GM12873 (cell line): ENCODE data around the gene PTPRK.

Source experiments
- TF ChIP-seq, protein P1 (sequence below): IDR thresholded peaks from 2 replicates; pipeline ENCODE4 v1.5.1; 2012; ENCODE audit warnings: low read depth, mild to moderate bottlenecking, moderate library complexity, low read length, control low read depth; ENCODE audit not compliant: insufficient read depth; ENCODE audit errors: missing control alignments

PTPRK gene

DNA sequence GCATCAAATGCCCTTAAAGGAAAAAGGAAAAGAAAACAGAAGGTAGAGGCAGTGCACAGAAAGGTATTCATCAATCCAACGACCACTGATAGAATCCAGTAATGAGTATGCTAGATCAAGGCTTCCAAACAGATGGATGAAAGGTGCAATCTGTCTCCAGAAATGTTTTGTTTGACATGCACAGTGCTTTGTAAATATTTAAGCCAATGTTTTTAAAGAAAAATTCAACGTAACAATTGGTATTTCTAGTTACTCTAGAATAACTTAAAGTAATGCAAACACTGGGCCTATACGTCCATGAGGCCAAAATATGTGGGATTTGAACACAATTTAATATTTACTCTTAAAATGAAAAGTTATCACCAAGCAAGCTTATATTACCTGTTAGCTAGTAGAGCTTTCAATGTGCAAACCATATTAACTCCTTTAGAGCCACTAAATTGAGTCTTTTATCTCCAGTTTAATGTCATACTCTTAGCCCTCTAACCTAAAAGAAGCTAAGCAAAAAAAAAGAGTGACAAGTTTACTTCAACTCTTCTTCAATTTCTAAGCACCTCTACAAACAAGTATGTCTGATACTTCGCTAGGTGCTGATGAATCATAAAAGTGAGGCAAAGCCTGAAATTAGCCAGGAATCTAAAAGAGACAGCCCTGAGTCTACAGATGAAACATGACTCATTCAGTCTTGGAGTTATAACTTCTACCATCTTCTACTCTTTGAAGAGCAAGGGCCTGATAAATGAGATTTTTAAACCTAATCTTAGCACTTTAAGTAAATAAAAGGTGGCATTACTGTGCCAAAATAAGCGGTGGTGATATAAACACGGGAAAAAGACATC is 169.8 kb downstream of the PTPRK start:
- TF ChIP-seq, protein P1, sequence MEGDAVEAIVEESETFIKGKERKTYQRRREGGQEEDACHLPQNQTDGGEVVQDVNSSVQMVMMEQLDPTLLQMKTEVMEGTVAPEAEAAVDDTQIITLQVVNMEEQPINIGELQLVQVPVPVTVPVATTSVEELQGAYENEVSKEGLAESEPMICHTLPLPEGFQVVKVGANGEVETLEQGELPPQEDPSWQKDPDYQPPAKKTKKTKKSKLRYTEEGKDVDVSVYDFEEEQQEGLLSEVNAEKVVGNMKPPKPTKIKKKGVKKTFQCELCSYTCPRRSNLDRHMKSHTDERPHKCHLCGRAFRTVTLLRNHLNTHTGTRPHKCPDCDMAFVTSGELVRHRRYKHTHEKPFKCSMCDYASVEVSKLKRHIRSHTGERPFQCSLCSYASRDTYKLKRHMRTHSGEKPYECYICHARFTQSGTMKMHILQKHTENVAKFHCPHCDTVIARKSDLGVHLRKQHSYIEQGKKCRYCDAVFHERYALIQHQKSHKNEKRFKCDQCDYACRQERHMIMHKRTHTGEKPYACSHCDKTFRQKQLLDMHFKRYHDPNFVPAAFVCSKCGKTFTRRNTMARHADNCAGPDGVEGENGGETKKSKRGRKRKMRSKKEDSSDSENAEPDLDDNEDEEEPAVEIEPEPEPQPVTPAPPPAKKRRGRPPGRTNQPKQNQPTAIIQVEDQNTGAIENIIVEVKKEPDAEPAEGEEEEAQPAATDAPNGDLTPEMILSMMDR, result no peak

DNA sequence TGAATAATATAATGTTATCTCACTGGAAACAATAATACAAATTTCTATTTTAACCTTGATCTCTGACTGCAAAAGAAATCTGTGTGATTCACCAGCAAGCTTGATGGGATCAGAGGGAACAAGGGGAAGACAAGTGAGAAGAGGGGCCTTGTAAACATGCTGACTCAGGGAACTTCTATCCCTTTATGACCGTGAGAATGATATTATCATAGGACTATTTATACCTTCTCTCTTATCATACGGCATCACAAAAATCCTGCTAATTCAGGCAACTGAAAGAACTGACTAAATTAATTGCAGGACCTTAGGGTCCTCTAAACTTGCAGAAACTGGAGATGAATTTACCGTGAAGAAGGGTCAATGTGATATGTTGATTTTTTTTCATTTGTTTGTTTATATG is 173.3 kb downstream of the PTPRK start:
- TF ChIP-seq, protein P1, result no peak

DNA sequence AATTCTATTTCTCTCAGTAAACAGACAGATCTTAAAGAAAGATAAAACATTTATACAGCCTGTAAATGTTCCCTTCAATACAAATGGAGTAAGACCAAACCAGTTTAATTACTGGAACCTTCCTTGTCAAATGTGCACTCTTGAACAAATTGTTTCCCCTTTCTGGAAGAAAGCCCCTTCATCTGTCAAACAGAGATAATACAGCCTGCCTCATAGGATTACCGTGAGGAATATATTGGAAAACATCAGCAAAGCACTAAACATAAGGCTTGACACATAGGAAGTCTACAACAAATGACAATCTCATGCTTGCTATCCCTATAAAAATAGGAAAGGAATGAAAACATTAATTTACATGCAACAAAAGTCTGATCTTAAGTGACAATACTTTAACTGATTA is 173.8 kb downstream of the PTPRK start:
- TF ChIP-seq, protein P1, result no peak

DNA sequence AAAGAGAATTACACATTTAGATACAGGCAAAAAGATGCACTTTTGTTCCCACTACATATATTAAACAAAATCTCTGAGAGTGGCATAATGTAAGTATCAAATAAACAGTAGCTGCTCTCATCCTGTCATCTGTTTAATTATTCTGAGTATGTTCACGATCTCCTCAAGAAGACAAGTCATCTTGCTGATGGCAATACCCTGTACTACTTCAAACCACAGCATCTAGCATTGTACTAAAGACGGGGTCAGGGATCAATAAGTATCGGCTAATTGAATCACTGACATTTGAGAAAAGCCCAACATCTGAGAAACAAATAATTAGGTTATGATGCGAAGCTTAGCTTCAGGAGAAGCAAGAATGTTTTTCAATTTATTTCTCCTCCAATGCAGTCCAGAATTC is 175.1 kb downstream of the PTPRK start:
- TF ChIP-seq, protein P1, result no peak

DNA sequence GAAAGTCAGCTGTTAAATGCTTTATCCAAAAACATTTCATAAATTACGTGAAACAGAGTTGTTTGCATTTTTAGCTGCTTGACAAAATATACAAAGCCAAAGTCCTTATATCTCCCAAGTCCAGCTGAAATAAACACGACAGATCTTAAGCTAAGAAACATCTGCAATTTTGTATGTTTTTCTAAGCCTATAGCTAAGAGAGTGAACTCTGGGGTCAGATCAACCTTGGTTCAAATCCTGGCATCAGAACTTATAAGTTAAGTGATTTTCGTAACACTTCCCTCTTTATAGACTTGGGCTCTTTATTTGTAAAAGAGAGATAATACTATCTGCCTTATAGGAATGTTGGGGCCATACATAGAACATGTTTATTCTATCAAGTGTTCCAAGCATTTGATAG is 176.7 kb downstream of the PTPRK start:
- TF ChIP-seq, protein P1, result no peak

DNA sequence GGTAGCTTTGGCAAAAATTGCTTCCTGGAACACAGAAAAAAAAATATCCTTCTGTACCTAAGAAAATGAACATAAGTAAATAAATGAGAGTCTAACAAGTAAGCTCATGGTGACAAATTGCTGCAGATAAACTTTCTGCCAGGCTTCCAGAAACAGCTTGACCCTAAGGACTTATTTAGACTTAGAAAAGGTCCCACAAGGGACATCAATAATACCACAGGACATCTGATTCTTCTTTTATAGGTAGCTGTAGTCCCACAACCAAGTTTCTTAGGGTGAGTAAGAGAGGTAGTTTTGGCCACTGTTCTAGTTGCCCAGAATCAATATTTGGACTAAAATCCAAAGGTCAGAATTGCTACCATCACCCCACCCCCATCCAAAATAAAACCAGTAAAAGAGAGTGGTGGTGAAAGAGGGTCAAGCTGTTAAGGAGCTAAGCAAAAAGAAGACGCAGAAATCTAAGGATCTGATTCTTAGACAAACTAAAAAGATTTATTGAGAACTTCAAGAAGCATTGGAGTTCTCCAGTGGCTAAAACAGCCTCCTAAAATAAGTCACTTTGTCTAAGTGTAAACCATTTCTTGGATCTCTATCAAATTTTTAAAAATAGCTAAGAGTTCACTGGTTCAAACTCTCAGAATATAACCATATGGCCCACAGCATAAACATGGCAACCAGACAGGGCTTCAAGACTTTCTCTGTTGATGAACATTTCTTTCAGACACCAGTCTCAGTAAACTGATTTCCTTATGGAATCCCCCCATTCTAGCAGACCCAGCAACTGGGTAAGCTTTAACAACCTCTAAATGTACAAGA is 180.6 kb downstream of the PTPRK start:
- TF ChIP-seq, protein P1, result no peak

DNA sequence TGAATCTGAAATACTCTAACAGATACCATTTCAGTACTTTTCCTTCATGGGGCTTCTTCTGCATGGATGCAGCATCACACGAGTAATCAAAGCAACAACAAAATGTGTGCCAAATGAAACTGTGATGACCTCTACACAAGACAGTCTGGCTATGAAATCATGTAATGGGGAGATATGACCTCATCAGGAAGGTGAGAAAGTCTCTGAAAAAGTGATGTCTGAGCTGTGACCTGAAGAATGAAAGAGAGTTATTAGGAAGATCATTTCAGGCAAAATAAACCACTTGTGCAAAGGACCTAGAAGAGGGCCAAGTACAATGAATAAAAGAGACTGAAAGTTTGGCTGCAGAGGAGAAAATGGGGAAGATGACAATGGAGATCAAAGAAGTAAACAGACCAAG is 182.8 kb downstream of the PTPRK start:
- TF ChIP-seq, protein P1, result no peak
